GM19324 (cell line): ENCODE data around the gene ASCC3.

Experiments
- ATAC-seq: cut with Tn5 transposase; IDR thresholded peaks from one replicate; pipeline ENCODE4 v1.9.1; 2021; ENCODE audit warnings: mild to moderate bottlenecking, moderate library complexity; ENCODE audit not compliant: unreplicated experiment, low FRiP score

Gene ASCC3

GRCh38 chr6:100731411-100731810 lies 149.7 kb downstream of the ASCC3 start:
- no peak for ATAC-seq

- no peak for ATAC-seq
These were observed 150.8 kb downstream of the ASCC3 start for GRCh38 chr6:100730001-100730980.

GRCh38 chr6:100726666-100727065 lies 154.5 kb downstream of the ASCC3 start:
- ATAC-seq = no peak

GRCh38 chr6:100724696-100725095 lies 156.4 kb downstream of the ASCC3 start:
- ATAC-seq = no peak

GRCh38 chr6:100724222-100724621 lies 156.9 kb downstream of the ASCC3 start:
- ATAC-seq = no peak

- ATAC-seq = no peak
These were observed 159.9 kb downstream of the ASCC3 start for GRCh38 chr6:100721256-100721655.

GRCh38 chr6:100719883-100720682 lies 161.0 kb downstream of the ASCC3 start:
- no peak for ATAC-seq

- no peak for ATAC-seq
These were observed 168.1 kb downstream of the ASCC3 start for GRCh38 chr6:100712997-100713396.

GRCh38 chr6:100706491-100706890 lies 174.6 kb downstream of the ASCC3 start:
- no peak for ATAC-seq

- ATAC-seq = no peak
These were observed 176.2 kb downstream of the ASCC3 start for GRCh38 chr6:100704961-100705360.

GRCh38 chr6:100701728-100702127 lies 179.4 kb downstream of the ASCC3 start:
- no peak for ATAC-seq

- ATAC-seq = no peak
These were observed 181.1 kb downstream of the ASCC3 start for GRCh38 chr6:100700009-100700408.

GRCh38 chr6:100695445-100695844 lies 185.7 kb downstream of the ASCC3 start:
- no peak for ATAC-seq

GRCh38 chr6:100693249-100693927 lies 187.7 kb downstream of the ASCC3 start:
- no peak for ATAC-seq

- ATAC-seq = no peak
These were observed 189.2 kb downstream of the ASCC3 start for GRCh38 chr6:100691972-100692371.

- no peak for ATAC-seq
These were observed 194.9 kb downstream of the ASCC3 start for GRCh38 chr6:100686216-100686615.

GRCh38 chr6:100685747-100686146 lies 195.4 kb downstream of the ASCC3 start:
- ATAC-seq = no peak

GRCh38 chr6:100680163-100680562 lies 201.0 kb downstream of the ASCC3 start:
- ATAC-seq = no peak

GRCh38 chr6:100678027-100678426 lies 203.1 kb downstream of the ASCC3 start:
- ATAC-seq = no peak

- ATAC-seq = no peak
These were observed 203.9 kb downstream of the ASCC3 start for GRCh38 chr6:100677240-100677639.

- ATAC-seq = no peak
These were observed 207.5 kb downstream of the ASCC3 start for GRCh38 chr6:100673641-100674040.
